Sigmoid colon (tissue), 4 donors: ENCODE results near the gene SRPK3.

ENCODE experiments used
- CTCF ChIP-seq, 4 experiments: fragments of 450-650 bp in 3 of 4; fragments of 200-600 bp in 1 of 4; IDR thresholded peaks; one replicate each; pipeline ENCODE4 v1.5.1; 2016 to 2019; ENCODE audit warnings: antibody characterized with exemption in 4 of 4, mild to moderate bottlenecking in 3 of 4, moderate library complexity in 2 of 4
- EP300 ChIP-seq, 4 donors: sonication (generic); formaldehyde crosslinking; IDR thresholded peaks; one replicate each; pipeline ENCODE4 v1.6.1; 2017; ENCODE audit warnings: antibody characterized with exemption in 4 of 4
- POLR2A ChIP-seq, 2 donors: fragments of 450-650 bp; IDR thresholded peaks; one replicate each; pipeline ENCODE4 v1.6.1; 2016; ENCODE audit warnings: antibody characterized with exemption in 2 of 2, mild to moderate bottlenecking in 2 of 2, moderate library complexity in 2 of 2

GRCh38 chrX:153806999-153807575 lies 26.2 kb downstream of the SRPK3 start:
- TF ChIP-seq CTCF (IDR thresholded peaks at IDR 0.05) (no peak), EP300 (IDR thresholded peaks at IDR 0.05) (no peak), POLR2A (IDR thresholded peaks at IDR 0.05) (no peak)
